ENCODE measurements around the gene ZMYND19. TPM values are rescaled to one million over a fixed set of nuclear protein-coding genes. Genes with fewer than 3 reads are reported as not detected.
A peak's percentile ranks its signal among the peaks of the same experiment; 100 is the strongest.
"Not testable (repeated sequence)": the region's sequence is repeated elsewhere in the genome, so short reads cannot be mapped to it uniquely, and the experiment has no call there.

The ZMYND19 gene
- polyA plus RNA-seq, 1 donor: 17.7 TPM

DNA sequence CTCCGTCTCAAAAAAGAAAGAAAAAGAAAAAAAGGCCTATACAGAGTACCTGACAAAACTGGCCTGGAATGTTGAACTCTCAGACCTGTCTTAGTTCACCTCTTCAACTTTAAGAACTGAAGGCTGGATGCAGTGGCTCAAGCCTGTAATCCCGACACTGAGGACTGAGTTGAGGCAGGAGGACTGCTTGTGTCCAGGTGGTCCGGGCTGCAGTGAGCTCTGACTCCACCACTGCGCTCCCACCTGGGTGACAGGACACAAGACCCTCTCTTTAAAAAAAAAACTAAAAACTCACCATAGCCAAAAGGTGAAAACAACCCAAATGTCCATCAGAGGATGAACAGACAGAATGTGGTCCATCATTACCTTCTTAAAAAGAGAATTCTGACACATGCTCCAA, 32.2 kb downstream of the ZMYND19 start:
- DNase-seq (ENCODE audit: low read depth): no peak

DNA sequence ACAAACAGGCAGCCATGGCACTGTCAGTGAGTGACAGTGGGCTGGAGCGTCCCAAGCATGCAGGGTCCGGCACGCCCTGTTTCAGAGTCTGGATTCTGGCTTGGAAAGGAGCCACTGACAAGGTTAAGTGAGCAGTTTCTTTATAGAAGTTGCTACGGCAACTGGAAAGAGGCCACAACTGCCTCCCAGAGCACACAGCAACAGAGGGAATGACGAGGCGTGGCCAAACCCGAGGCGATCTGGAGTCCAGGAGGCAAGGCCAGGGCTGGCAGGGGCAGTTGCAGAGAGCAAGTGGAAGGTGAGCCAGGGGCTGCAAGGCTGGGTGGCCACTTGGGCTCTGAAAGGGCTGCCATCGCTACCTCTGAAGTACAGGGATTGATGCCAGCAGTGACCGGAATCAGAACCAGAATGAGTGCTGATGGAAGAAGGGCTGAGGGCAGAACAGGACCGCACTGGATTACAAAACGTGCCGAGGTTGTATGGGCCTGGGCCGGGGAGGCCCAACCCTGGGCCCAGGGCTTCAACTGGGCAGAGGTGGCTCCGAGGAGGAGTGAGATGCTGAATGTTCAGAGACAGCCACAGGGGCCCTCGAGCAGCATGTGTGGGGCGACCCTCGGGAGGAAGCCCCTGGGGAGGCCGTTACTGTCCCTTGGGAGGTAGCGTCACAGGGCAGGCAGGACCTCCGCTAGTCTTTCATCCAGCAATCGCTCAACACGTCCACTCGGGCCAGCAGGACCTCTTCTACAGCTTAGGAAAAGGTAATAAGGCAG, 34.1 kb downstream of the ZMYND19 start:
- DNase-seq (ENCODE audit: low read depth): no peak

DNA sequence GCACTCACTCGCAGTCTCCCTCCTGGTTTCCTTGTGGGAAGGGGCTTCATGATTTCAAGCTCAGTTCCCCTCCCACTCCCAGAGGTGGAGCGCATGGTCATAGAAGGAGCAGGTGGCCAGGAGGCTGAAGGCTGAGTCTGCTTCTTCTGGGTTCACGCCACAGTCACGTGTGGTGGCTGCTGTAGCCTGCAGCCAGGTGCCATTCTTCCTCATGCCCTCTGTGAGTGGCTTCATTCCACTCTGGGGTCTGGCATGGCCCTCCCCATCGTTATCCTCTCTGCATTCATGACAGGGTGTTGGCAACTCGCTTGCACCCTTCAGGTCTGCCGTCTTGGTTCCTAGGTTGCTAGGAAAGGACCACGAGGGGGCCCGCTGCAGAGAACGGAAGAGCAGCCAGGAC, 35.1 kb downstream of the ZMYND19 start:
- DNase-seq (ENCODE audit: low read depth): no peak

DNA sequence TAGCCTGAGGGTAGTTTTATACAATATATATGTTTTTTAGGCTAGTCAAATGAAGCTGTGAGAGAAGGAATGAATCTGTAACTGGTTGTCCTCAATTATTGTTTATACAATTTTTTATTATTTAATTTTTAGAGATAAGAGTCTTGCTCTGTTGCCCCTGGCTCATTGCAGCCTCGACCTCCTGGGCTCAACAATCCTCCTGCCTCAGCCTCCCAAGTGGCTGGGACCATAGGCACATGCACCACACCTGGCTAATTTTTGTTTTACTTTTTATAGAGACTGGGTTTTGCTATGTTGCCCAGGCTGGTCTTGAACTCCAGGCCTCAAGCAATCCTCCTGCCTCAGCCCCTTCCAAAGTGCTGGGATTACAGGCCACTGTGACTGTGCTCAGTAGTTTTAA, 36.0 kb downstream of the ZMYND19 start:
- DNase-seq (ENCODE audit: low read depth): no peak

DNA sequence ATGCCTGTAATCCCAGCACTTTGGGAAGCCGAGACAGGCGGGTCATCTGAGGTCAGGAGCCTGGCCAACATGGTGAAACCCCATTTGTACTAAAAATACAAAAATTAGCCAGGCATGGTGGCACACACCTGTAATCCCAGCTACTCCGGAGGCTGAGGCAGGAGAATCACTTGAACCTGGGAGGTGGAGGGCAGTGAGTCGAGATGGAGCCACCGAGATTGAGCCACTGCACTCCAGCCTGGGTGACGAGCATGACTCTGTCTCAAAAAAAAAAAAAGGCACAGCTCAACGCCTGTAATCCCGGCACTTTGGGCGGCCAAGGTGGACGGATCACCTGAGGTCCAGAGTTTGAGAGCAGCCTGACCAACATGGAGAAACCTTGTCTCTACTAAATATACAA, 36.7 kb downstream of the ZMYND19 start:
- not testable (repeated sequence) for DNase-seq (ENCODE audit: low read depth)

DNA sequence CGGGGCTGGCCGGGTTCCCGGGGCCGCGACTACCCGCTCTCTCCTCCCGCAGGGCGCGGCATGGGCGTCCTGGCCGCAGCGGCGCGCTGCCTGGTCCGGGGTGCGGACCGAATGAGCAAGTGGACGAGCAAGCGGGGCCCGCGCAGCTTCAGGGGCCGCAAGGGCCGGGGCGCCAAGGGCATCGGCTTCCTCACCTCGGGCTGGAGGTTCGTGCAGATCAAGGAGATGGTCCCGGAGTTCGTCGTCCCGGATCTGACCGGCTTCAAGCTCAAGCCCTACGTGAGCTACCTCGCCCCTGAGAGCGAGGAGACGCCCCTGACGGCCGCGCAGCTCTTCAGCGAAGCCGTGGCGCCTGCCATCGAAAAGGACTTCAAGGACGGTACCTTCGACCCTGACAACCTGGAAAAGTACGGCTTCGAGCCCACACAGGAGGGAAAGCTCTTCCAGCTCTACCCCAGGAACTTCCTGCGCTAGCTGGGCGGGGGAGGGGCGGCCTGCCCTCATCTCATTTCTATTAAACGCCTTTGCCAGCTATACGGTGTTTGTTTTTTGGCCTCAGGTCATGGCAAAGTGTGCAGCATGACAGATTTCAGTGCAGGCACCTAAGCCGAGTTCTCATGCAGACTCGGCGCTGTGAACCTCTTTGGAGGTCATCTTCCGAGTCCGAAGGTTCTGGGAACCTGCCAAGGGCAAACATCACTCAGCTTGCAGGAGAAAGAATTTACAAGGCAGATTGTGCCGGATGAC, 38.1 kb downstream of the ZMYND19 start:
- no peak for DNase-seq (ENCODE audit: low read depth)

DNA sequence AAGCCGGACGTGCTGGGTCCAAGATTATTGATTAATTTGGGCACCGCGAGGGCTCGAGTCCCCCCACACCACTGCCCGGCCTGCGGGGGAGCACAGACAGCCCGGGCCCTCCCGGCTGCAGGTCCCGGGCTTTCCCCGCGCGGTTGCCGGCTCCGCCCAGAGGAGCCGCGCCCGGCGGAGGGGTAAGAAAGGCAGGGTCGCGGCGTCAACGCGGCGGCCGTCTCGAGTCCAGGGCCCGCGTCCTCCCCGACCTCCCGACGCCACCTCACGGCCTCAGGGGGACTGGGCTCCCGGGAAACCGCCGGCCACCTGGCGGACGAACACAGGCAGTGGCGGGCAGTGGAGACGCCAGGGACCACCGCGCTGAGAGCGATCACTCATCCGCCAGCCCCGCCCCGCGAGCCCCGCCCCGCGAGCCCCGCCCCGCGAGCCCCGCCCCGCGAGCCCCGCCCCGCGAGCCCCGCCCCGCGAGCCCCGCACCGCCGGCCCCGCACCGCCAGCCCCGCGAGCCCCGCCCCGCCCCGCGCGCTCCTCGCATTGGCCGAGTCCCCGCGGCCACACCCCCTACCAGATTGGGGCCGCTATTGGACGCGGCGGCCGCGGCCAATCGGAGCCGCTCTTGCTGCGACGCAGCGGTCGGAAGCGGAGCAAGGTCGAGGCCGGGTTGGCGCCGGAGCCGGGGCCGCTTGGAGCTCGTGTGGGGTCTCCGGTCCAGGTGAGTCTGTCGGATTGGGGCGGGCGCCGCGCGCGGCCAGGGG, 38.9 kb downstream of the ZMYND19 start, which contains the start of gene MRPL41:
Gene MRPL41 (plus strand): TSS at position 616 of the 758 bp plus-strand sequence. CDS start 203 bp downstream, outside the sequence.
- peak; percentile 62 for DNase-seq (ENCODE audit: low read depth)

DNA sequence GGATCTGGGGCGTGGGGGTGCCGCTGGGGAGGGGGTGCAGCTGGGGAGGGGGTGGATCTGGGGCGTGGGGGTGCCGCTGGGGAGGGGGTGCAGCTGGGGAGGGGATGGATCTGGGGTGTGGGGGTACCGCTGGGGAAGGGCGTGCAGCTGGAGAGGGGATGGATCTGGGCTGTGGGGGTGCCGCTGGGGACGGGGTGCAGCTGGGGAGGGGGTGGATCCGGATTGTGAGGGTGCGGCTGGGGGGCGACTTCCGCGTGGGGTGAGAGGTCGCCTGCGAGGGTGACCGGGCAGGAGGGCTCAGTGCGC, 39.4 kb downstream of the ZMYND19 start:
- not testable (repeated sequence) for DNase-seq (ENCODE audit: low read depth)

DNA sequence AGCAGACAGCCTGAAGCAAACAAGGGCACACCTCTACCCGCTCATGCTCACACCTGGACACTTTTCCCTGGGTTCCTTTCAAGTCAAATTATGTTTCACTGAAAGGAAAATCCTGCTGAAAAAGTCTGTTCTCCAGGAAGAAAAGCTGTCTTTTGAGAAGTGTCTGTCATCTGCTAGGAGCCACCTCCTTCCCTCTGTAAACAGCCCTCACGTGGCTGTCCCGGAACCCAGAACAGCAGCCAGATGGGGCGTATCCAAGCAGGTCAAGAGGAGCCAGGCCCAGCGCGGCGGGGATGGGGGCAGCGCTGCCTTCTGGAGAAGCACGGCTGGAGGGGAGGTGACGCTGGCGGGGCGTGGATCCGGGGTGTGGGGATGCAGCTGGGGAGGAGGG, 40.1 kb downstream of the ZMYND19 start, which contains the start of gene PNPLA7:
Gene PNPLA7 (minus strand): TSS at position 172 of the 391 bp plus-strand sequence. CDS start 205 bp downstream, outside the sequence.
- peak; percentile 63 for DNase-seq (ENCODE audit: low read depth)

DNA sequence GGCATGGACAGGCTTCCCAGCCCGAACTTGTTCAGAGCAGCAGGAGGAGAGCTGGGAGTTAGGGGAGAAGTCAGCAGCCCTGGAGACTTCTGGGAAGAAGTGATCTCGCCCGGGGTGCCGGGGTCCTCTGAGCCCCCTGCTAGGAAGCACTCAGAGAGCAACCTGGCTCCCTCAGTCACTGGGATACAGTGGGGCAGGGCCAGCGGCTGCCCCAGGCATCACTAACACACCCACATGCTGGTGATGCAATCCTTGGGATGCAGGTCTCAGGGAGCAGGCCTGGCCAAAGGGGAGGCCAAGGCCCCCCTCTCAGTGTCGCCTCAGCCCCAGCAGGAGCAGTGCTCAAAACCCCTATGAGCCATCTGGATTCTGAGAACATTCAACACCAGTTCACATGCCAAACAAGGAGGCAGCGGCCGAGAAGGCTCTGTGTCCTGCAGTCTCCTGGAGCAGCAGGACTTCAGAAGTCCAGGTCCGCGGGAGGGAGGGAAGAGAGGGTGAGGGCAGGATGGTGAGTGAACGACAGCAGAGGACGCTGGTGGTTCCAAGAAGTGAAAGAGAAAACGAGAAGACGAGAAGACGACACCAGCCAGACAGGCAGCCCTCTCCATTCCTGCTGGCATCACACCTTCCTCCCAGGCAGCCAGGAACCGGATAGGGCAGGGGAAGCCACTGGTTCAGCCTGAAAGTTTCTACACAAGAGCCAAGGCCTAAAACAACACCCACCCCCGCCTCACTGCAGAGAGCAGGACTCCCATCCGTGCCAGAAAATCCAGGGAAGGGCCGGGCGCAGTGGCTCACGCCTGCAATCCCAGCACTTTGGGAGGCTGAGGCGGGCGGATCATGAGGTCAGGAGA, 42.4 kb downstream of the ZMYND19 start:
- DNase-seq (ENCODE audit: low read depth): no peak

DNA sequence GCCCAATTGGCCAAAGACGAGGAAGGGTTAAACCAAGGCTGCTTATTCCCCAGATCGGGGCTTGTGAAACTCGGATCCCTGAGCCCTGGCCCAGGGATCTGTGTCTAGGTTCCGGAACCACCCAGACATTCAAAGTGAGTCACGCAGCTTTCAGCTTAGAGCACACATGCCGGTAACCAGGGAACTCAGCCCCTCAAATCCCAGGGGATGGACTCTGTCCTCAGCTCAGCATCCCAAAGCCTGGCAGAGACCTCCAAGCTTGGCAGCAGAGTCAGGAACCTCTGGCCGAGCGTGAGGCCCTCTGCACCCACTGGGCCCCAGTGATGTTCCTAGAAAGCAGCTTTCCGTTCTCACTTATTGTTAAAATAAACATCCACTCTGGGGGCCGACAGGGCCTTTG, 45.2 kb downstream of the ZMYND19 start:
- DNase-seq (ENCODE audit: low read depth): no peak

DNA sequence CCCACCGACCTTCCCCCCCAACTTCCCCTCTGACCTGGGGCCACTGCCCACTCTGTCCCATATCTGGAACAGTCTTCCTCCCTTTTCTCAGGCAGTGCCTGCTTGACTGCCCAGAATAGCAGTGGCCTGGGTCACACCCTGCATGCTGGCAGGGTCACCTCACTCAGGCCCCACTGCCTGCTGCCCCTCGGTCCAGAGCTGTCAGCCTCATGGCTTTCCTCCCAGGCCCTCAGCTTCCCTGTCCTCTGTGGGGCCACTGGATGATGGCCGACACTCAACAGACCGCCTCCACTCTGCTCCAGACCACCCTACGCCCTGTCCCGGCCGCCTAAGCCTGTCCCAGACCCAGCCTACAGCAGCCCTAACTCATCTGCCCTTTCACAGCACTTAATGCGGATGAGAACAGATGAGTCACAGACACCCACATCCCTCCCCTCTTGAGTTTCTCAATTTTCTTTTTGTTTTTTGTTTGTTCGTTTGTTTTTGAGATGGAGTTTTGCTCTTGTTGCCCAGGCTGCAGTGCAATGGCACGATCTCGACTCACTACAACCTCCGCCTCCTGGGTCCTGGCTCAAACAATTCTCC, 46.0 kb downstream of the ZMYND19 start:
- DNase-seq (ENCODE audit: low read depth): no peak

DNA sequence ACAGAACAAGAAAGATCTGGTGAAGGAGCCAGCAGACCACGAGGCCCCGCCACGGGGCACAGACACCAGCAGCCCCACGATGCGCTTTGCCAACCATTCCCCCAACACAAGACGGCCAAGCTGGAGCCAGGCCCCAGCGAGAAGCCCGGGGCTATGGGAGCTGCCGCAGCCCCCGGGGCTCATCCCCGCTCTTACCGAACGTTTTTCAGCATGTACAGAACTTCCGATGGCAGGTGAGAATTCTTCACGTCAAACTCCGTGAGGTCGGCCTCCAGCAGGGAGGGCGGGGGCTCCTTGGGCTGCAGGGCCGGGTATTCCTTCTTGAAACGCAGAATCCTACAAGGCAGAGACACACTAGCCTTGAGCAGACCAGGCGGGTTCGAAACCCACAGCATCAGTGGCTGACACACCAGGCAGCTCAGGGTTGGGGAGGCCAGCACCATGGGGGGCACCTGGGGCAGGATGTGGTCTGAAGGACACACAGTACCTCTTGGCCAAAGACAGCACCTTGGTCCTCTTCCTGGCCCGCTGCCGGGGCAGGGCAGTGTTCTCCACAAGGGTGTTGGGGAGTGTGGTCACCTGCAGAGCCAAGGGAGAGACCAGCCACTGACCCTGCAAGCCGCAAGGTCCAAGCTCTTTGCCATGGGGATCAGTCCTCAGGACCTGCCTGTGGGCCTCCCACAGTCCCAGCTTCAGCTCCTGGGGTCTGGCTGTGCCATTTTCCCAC, 46.9 kb downstream of the ZMYND19 start:
- no peak for DNase-seq (ENCODE audit: low read depth)

DNA sequence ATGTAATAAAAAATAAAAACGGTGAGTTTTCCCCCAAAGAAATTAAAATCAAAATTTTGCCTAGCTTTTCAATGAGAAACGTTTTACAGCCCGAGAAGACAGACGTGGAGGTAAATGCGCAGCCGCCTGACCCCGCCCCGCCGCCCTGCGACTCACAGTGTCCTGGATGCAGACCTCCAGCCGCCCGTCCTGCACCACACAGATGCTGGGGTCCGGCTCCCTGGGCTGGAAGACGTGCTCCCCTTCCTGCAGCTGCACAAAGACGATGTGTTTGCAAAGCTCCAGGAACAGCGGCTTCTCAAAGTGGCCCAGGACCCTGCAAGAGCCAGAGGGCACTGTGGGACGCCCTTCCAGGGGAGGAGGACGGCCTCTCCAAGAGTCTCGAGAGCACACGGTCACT, 47.8 kb downstream of the ZMYND19 start:
- DNase-seq (ENCODE audit: low read depth): no peak

DNA sequence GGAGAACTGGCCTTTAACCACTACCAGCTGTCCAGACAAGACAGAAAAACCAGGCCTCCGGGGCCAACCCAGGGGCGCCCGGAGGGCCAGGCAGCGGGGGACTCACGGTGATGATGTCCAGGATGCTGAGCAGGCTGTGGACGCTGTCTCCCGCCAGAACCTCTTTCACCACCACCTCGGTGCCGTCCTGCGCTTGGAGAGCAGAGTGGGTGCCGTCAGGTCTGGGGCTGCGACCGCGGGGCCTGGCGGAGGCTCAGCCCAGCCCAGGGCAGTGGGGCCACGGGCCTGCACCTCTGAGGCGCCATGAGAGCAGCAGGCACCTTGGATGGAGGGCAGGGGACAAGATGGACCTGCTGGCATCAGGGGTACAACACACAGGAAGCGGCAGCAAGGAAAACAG, 49.8 kb downstream of the ZMYND19 start:
- DNase-seq (ENCODE audit: low read depth): no peak

DNA sequence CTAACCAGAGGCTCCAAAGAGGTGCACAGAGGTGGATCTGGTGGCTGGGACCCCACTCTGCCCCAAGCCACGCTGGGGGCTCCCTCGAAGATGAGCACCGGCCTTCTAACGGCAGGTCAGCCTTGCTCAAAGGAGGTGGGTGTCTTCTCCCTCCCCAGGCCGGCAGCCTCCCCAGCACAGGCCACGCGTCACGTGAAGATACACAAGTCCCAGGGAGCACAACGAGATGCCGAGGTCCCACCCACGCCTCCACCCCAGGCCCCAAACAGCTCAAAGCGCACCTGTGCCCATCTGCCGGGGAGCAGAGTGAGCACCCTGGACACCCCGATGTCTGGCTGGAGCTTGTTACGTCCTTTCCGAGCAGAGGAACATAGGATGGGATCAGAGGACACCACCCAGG, 52.3 kb downstream of the ZMYND19 start:
- no peak for DNase-seq (ENCODE audit: low read depth)

DNA sequence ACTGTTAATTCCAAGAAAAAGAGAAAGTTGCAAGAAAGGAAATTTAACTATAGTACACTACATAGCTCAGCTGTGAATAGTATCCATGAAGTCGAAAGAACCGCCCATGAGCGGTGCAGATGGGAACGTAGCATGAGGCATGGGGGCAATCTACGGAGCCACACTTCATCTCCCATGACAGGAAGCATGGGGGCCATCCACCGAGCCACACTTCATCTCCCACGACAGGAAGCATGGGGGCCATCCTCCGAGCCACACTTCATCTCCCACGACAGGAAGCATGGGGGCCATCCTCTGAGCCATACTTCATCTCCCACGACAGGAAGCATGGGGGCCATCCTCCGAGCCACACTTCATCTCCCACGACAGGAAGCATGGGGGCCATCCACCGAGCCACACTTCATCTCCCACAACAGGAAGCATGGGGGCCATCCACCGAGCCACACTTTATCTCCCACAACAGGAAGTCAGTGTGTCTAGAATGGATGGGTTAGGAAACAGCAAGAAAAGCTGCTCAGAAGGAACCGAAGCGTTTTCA, 53.6 kb downstream of the ZMYND19 start:
- not testable (repeated sequence) for DNase-seq (ENCODE audit: low read depth)

DNA sequence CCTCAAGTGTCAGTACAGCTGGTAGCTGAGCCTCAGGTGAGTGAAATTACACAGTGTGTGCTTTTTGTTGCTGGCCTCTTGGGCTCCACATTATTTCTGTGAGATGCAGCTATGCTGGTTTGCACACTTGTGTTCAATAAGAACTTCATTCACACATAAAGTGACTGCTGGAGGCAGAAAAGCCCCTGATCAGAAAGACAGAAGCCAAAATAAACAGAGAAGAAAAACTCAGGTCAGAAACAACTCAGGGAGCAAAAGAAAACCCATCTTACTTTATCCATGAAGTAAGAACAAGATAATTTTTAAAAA, 55.2 kb downstream of the ZMYND19 start:
- no peak for DNase-seq (ENCODE audit: low read depth)

DNA sequence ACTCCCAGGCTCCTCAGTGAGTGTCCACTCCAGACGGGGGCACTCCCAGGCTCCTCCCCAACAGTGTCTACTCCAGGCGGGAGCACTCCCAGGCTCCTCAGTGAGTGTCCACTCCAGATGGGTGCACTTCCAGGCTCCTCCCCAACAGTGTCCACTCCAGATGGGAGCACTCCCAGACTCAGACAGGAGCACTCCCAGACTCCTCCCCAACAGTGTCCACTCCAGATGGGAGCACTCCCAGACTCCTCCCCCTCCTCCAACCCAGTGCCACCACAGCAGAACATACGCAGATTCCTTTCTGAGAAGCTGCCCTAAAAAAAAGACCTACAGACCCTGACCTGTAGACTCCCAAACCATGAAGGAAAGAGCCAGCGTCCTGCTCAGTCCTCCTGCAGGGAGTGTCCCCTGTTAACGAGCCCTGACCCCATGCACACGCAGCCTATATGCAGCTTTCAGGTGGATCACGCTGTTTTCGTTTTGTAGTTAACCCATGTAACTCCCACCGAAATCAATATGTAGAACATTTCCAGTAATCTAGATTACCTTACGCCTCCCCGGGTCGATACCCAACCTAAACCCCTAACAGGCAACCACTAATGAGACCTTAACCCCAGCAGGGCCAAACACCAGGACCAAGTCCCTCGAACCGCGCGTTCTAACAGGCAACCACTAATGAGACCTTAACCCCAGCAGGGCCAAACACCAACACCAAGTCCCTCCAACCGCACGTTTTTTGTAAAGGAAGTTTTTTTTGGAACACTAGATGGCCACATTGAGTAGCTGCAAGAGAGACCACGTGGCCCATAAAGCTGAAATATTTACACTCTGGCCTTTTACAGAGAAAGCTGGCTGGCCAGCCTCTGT, 55.8 kb downstream of the ZMYND19 start:
- no peak for DNase-seq (ENCODE audit: low read depth)

All from forelimb muscle (tissue), 1 donor.